GM12878 (cell line): ENCODE data around the gene TRIM71. TPM values are rescaled to one million over a fixed set of nuclear protein-coding genes. Genes with fewer than 3 reads are reported as not detected.

Source experiments
- ATAC-seq: fragments of 200-7000 bp; cut with Tn5 transposase; 3 replicates; pipeline ENCODE4 v1.9.1; 2020; ENCODE audit warnings: mild to moderate bottlenecking, moderate library complexity
- BruUV-seq: library from RNA; stranded (reverse); fragments of 400-500 nt; replicated peaks from 2 replicates; lab custom pipeline; 2021; lab: Mats Ljungman, UMichigan
- CTCF ChIA-PET: fragments of 300-600 bp; sonication (Branson Sonifier 250); formaldehyde crosslinking; extraction: SDS; loops from one replicate; lab custom pipeline; 2021; ENCODE audit warnings: inconsistent platforms; lab: Yijun Ruan, JAX
- POLR2A ChIA-PET: fragments of 350-600 bp; formaldehyde crosslinking; extraction: SDS; loops from one replicate; lab custom pipeline; 2021; ENCODE audit warnings: inconsistent platforms; lab: Charles Lee
- RAD21 ChIA-PET: fragments of 300-600 bp; sonication (Branson Sonifier 250); formaldehyde crosslinking; loops from one replicate; lab custom pipeline; 2023; ENCODE audit warnings: antibody characterized with exemption; ENCODE audit not compliant: unreplicated experiment; lab: Charles Lee
- SMC1A ChIA-PET: fragments of 300-600 bp; sonication (Branson Sonifier 250); formaldehyde crosslinking; loops from one replicate; lab custom pipeline; 2023; ENCODE audit not compliant: unreplicated experiment, uncharacterized antibody; lab: Charles Lee
- DNase-seq: peaks from one replicate; pipeline ENCODE4 v3.0.0-alpha.2; 2011; ENCODE audit warnings: low read depth, low spot score
- FAIRE-seq: peaks from 3 replicates; lab custom pipeline; 2011; peaks lifted over from hg19 to GRCh38; lab: Jason Lieb, UNC
- H2AFZ ChIP-seq: 2 replicates; pipeline ENCODE4 v1.6.0; 2011; ENCODE audit warnings: low read depth, low read length, control low read depth; ENCODE audit not compliant: control insufficient read depth
- H3K27ac ChIP-seq: 2 replicates; pipeline ENCODE4 v1.5.1; 2011; ENCODE audit warnings: control low read depth; ENCODE audit not compliant: control insufficient read depth, insufficient read depth
- H3K27me3 ChIP-seq, 2 experiments: replicated peaks in 1 of 2; 2 replicates each; pipeline versions ENCODE4 v1.6.0 to v1.6.1; 2011; ENCODE audit warnings: low read length in 1 of 2; ENCODE audit not compliant: control insufficient read depth in 2 of 2, insufficient read depth in 2 of 2
- H3K36me3 ChIP-seq, 2 experiments: 2 replicates each; pipeline ENCODE4 v1.5.1; 2011; ENCODE audit warnings: low read length in 1 of 2; ENCODE audit not compliant: control insufficient read depth in 2 of 2, insufficient read depth in 2 of 2
- H3K4me1 ChIP-seq: 2 replicates; pipeline ENCODE4 v1.6.1; 2011; ENCODE audit warnings: mild to moderate bottlenecking, low read length, moderate library complexity, mixed read lengths; ENCODE audit not compliant: control insufficient read depth, insufficient read depth
- H3K4me2 ChIP-seq: 2 replicates; pipeline ENCODE4 v1.6.0; 2011; ENCODE audit warnings: control low read depth; ENCODE audit not compliant: control insufficient read depth, insufficient read depth
- H3K4me3 ChIP-seq: fragments of 200-600 bp; sonication (generic); 2 replicates; pipeline ENCODE4 v1.5.1; 2016
- H3K79me2 ChIP-seq: 2 replicates; pipeline ENCODE4 v1.6.0; 2011; ENCODE audit warnings: low read length; ENCODE audit not compliant: control insufficient read depth, insufficient read depth
- H3K9ac ChIP-seq: 2 replicates; pipeline ENCODE4 v1.8.0; 2011; ENCODE audit warnings: low read length, control low read depth, mixed read lengths; ENCODE audit not compliant: control insufficient read depth, insufficient read depth
- H3K9me3 ChIP-seq: replicated peaks from 3 replicates; pipeline ENCODE4 v1.5.1; 2011; ENCODE audit warnings: mild to moderate bottlenecking, low read length; ENCODE audit not compliant: control insufficient read depth, insufficient read depth
- H4K20me1 ChIP-seq: 2 replicates; pipeline ENCODE4 v1.6.0; 2011; ENCODE audit not compliant: control insufficient read depth, insufficient read depth
- CREM ChIP-seq: IDR thresholded peaks from 2 replicates; pipeline ENCODE4 v1.6.1; 2014; ENCODE audit warnings: antibody characterized with exemption, low read depth
- MXI1 ChIP-seq: fragments of 150-350 bp; IDR thresholded peaks from 2 replicates; pipeline ENCODE4 v1.6.1; 2011; ENCODE audit warnings: low read depth, mild to moderate bottlenecking, inconsistent platforms, low read length, improper control_type of control experiment
- POLR2AphosphoS5 ChIP-seq: IDR thresholded peaks from 2 replicates; pipeline ENCODE4 v1.6.1; 2011; ENCODE audit warnings: mild to moderate bottlenecking, low read length, inconsistent platforms
- SMAD5 ChIP-seq: IDR thresholded peaks from 2 replicates; pipeline ENCODE4 v1.6.1; 2016; ENCODE audit warnings: antibody characterized with exemption, low read depth
- SUPT20H ChIP-seq: IDR thresholded peaks from 2 replicates; pipeline ENCODE4 v1.6.1; 2011; ENCODE audit warnings: low read depth, mild to moderate bottlenecking, low read length, moderate library complexity, borderline replicate concordance; ENCODE audit not compliant: control insufficient read depth
- whole genome bisulfite sequencing: methylation state at CpG from one replicate; pipeline ENCODE4 v1.1.6; 2016; ENCODE audit warnings: low lambda C conversion rate; ENCODE audit not compliant: insufficient replicate concordance, insufficient coverage; ENCODE audit errors: missing lambda C conversion rate; 5-methylcytosine and 5-hydroxymethylcytosine counted together
- in situ Hi-C: fragments of 300-500 bp; cut with MboI; formaldehyde crosslinking; loops from 9 replicates; pipeline ENCODE4 v1.14.3; 2018; ENCODE audit warnings: mixed read lengths
- intact Hi-C: fragments of 100-400 bp; cut with micrococcal nuclease; formaldehyde crosslinking; loops from one replicate; pipeline ENCODE4 v1.14.2; 2022; ENCODE audit not compliant: unreplicated experiment
- polyA plus RNA-seq, 11 experiments: library from polyadenylated mRNA; depleted of rRNA in 4 of 11; unstranded in 6 of 11; stranded (reverse) in 5 of 11; fragments of >200 nt; fragmentation: Nextera tagmentation in 4 of 11; fragmentation: Illumina TruSeq in 1 of 11; extraction: Ambion mirVana in 4 of 11; extraction: Trizol in 1 of 11; gene quantifications; 1 replicate in 1 of 11; 2 replicates in 10 of 11; pipeline versions ENCODE4 v1.2.1 to v1.2.3, GENCODE V29; 2011 to 2016; ENCODE audit warnings: inconsistent platforms in 2 of 11, missing spikeins in 2 of 11, low read depth in 1 of 11
- total RNA-seq, 4 experiments: library from RNA; depleted of rRNA in 3 of 4; stranded (reverse); fragments of >200 nt in 3 of 4; fragmentation: Illumina TruSeq in 1 of 4; extraction: Trizol in 1 of 4; gene quantifications; 2 replicates each; pipeline versions ENCODE4 v1.2.1 to v1.2.3, GENCODE V29; 2013 to 2021
- TF ChIP-seq, protein P1 (sequence below): fragments of 150-350 bp; IDR thresholded peaks from 2 replicates; pipeline ENCODE4 v1.6.1; 2014; ENCODE audit warnings: mild to moderate bottlenecking, low read depth, low read length
- TF ChIP-seq, protein P2 (sequence below): fragments of 450-650 bp; IDR thresholded peaks from 2 replicates; pipeline ENCODE4 v1.6.1; 2017; ENCODE audit warnings: mild to moderate bottlenecking, moderate library complexity
- TF ChIP-seq, protein P3 (sequence below): fragments of 450-650 bp; IDR thresholded peaks from 2 replicates; pipeline ENCODE4 v1.6.1; 2017; ENCODE audit warnings: antibody characterized with exemption, mild to moderate bottlenecking, moderate library complexity

The TRIM71 gene
- total and polyA plus RNA-seq, 10 of the 15 experiments (the other 5 are each of a cell fraction or from before 2014, with no cell fraction given), result 0.02 to 1.8 (median 0.16) TPM

DNA sequence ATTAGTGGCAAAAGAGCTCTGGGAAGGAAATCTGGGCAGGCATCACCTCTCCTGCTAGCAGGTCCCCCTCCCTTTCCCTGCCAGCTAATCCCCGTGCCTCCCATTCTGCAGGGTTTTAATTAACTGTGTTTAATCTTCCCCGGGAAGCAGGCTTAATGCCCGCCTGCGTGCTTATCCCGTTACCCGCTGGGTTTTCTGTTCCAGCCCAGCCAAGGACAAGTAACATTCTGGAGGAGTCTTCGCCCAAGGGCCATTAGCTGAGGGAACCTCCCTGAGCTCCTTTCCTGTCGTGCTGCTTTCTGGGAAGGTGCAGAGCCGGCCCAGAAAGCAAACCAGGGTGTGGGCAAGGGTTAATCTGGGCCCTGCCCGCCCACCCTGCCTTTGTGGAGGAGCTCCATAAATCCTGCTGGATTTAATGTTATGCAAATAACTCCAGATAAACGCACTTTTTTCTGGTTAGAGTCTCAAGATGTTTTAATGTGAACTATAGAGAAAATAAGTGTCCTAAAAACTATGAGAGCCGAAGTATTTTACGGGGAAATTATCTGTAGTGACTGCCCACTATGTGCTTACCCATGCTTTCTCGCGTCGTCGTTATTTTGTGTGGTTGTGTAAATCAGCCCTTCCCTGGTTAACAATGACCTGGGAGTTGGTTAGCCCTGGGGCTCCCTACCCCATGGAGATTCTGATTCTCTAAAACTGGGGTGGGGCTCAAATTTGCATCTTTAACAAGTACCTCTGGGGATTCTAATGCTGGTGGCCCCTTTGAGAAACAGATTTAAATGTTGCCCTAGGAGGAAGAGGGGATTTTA is 25.9 kb downstream of the TRIM71 start (continued):
- no peak for TF ChIP-seq MXI1
- TF ChIP-seq, protein P1, sequence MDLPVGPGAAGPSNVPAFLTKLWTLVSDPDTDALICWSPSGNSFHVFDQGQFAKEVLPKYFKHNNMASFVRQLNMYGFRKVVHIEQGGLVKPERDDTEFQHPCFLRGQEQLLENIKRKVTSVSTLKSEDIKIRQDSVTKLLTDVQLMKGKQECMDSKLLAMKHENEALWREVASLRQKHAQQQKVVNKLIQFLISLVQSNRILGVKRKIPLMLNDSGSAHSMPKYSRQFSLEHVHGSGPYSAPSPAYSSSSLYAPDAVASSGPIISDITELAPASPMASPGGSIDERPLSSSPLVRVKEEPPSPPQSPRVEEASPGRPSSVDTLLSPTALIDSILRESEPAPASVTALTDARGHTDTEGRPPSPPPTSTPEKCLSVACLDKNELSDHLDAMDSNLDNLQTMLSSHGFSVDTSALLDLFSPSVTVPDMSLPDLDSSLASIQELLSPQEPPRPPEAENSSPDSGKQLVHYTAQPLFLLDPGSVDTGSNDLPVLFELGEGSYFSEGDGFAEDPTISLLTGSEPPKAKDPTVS, result no peak

DNA sequence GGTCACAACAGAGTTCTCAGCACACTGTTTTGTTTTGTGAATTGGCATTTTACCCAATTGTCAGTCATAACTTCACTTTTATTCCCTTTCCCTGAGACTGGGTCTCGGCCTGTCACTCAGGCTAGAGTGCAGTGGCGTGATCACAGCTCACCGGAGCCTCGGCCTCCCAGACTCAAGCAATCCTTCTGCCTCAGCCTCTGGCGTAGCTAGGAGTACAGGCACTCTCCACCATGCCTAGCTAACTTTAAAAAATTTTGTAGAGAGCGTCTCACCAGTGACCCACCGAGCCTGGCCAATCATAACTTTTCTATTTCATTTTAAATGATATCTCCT is 26.5 kb downstream of the TRIM71 start:
- Histone ChIP-seq H3K27ac (no peak overlapping the region), H3K4me3 (no peak overlapping the region)
- TF ChIP-seq, protein P2, sequence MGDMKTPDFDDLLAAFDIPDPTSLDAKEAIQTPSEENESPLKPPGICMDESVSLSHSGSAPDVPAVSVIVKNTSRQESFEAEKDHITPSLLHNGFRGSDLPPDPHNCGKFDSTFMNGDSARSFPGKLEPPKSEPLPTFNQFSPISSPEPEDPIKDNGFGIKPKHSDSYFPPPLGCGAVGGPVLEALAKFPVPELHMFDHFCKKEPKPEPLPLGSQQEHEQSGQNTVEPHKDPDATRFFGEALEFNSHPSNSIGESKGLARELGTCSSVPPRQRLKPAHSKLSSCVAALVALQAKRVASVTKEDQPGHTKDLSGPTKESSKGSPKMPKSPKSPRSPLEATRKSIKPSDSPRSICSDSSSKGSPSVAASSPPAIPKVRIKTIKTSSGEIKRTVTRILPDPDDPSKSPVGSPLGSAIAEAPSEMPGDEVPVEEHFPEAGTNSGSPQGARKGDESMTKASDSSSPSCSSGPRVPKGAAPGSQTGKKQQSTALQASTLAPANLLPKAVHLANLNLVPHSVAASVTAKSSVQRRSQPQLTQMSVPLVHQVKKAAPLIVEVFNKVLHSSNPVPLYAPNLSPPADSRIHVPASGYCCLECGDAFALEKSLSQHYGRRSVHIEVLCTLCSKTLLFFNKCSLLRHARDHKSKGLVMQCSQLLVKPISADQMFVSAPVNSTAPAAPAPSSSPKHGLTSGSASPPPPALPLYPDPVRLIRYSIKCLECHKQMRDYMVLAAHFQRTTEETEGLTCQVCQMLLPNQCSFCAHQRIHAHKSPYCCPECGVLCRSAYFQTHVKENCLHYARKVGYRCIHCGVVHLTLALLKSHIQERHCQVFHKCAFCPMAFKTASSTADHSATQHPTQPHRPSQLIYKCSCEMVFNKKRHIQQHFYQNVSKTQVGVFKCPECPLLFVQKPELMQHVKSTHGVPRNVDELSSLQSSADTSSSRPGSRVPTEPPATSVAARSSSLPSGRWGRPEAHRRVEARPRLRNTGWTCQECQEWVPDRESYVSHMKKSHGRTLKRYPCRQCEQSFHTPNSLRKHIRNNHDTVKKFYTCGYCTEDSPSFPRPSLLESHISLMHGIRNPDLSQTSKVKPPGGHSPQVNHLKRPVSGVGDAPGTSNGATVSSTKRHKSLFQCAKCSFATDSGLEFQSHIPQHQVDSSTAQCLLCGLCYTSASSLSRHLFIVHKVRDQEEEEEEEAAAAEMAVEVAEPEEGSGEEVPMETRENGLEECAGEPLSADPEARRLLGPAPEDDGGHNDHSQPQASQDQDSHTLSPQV, result no peak
- TF ChIP-seq POLR2AphosphoS5 (no peak), CREM (no peak), SUPT20H (no peak), SMAD5 (no peak)
- TF ChIP-seq, protein P3, sequence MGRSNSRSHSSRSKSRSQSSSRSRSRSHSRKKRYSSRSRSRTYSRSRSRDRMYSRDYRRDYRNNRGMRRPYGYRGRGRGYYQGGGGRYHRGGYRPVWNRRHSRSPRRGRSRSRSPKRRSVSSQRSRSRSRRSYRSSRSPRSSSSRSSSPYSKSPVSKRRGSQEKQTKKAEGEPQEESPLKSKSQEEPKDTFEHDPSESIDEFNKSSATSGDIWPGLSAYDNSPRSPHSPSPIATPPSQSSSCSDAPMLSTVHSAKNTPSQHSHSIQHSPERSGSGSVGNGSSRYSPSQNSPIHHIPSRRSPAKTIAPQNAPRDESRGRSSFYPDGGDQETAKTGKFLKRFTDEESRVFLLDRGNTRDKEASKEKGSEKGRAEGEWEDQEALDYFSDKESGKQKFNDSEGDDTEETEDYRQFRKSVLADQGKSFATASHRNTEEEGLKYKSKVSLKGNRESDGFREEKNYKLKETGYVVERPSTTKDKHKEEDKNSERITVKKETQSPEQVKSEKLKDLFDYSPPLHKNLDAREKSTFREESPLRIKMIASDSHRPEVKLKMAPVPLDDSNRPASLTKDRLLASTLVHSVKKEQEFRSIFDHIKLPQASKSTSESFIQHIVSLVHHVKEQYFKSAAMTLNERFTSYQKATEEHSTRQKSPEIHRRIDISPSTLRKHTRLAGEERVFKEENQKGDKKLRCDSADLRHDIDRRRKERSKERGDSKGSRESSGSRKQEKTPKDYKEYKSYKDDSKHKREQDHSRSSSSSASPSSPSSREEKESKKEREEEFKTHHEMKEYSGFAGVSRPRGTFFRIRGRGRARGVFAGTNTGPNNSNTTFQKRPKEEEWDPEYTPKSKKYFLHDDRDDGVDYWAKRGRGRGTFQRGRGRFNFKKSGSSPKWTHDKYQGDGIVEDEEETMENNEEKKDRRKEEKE, result no peak
- TF ChIP-seq, all 136 proteins: peak for 0
- in situ Hi-C loops (no loop called here), intact Hi-C loops (no loop called here)
- ChIA-PET SMC1A (interaction anchor here (0.6 to 0.9 kb wide), 4 partner anchors 13 to 128 kb away, joined by 3 read pairs; no protein-coding TSS in a partner anchor), POLR2A (no interaction called here), CTCF (interaction anchor here (1.7 kb wide), 1 partner anchor 24 kb away, joined by 5 read pairs; no protein-coding TSS in a partner anchor), RAD21 (no interaction called here)
- Histone ChIP-seq H3K79me2 (no peaks in the 10 kb centered on the region), H3K36me3 (no peaks in the 10 kb centered on the region), H3K4me2 (no peak overlapping the region), H3K27me3 (no peaks in the 10 kb centered on the region), H2AFZ (no peak overlapping the region), H3K9ac (no peak overlapping the region), H4K20me1 (no peaks in the 10 kb centered on the region), H3K4me1 (peaks cover 9% of the 10 kb centered on the region; the same call in 1 of the 2 replicates), H3K9me3 (0 out of 3 replicates have a peak, but pooled peaks cover 2% of the 10 kb centered on the region)
- no TSS peak for BruUV-seq
- DNase-seq (no peak), FAIRE-seq (no peak), ATAC-seq (no peak)
- 74% methylated on average over 7 of the region's 7 CpGs for WGBS
